Measurements from ENCODE around the gene GRID2IP.
A peak's percentile ranks its signal among the peaks of the same experiment; 100 is the strongest.
"Not testable (repeated sequence)": the region's sequence is repeated elsewhere in the genome, so short reads cannot be mapped to it uniquely, and the experiment has no call there.

Gene GRID2IP

DNA sequence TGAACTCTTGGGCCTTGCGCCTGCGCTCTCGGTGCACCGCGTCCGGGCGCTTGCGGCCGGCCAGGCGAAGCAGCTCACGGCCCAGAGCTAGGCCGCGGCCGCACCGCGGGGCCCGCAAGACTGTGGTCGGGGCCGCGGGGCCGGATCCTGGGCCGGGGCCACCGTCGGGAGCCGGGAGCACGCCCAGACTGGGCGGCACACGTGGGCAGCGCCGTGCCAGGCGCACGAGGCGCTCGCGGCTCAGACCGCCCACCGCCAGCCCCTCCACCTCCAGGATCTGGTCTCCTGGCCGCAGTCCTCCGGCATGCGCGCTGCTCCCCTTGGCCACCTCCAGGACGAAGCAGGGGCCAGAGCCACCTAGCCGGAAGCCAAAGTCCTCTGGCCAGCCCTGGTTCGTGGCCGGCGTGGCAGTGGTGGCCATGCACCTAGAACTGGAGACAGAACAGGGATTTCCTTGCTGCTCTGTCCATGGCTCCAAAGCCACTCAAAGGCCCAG lies at the start of gene GRID2IP:
Gene GRID2IP, minus strand, starts transcription at position 446 of the 496 bp plus-strand sequence. Its CDS starts 25 bp downstream, at position 421.
- DNase-seq, result no peak

DNA sequence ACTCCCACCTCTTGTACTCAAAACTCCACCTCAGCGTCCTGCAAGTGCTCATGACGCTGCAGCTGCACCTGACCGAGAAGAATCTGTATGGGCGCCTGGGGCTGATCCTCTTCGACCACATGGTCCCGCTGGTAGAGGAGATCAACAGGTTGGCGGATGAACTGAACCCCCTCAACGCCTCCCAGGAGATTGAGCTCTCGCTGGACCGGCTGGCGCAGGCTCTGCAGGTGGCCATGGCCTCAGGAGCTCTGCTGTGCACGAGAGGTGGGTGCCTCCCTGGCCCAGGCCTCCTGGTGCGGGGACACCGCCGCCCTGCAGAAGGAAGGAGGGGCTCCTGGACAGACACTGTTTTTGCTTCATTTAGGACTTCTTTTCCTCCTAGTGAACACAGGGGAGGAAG lies 48.8 kb upstream of the GRID2IP start:
- no peak for DNase-seq

DNA sequence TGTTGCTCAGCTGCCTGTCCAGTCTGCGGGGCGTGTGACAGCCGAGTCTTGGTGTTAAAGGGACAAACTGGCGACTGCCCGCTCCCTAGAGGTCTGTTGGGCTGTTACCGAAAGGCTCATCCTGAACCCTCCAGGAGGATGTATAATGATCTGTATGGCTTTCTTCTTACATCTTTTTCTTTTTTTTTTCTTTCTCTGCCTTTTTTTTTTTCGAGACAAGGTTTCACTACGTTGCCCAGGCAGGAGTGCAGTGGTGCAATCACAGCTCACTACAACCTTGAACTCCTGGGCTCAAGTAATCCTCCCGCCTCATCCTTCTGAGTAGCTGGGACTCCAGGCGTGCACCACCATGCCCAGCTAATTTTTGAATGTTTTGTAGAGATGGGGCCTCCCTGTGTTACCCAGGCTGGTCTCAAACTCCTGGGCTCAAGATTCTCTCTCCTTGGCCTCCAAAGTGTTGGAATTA lies 39.4 kb upstream of the GRID2IP start:
- DNase-seq, result peak in 1 of 2 experiments; percentile 59

DNA sequence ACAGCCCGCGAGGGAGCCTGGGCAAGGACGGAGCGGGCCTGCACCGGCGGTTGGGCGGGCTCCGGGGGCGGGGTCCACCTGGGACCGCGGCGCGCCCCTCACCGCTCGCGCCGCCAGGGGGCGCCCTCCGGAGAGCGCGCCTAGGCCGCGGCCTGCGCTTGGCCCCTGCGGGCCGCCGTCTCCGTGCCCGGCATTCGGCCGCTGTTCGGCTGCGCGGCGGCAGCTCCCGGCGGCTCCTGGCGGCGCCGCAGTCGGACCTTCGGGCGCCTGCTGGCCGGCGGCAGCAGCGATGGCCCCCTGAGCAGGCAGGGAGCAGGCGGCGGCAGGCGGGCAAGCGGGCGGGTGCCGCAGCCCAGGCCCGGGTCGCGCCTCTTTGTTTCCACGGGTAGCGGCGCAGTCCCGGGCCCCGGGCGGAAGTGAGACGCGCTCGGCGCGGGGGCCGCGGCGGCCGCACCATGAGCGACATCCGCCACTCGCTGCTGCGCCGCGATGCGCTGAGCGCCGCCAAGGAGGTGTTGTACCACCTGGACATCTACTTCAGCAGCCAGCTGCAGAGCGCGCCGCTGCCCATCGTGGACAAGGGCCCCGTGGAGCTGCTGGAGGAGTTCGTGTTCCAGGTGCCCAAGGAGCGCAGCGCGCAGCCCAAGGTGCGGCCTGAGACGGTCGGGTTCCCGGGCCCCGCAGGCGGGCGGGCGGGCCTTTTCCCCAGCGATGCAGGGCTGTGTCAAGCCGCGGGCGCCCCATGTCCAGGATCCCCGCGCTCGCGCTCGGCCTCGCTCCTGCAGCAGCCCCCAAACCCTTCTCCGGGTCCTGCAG lies 38.8 kb upstream of the GRID2IP start, which contains the start of gene INTS15:
Gene INTS15, plus strand, starts transcription at position 193 of the 816 bp plus-strand sequence. Its CDS starts 263 bp downstream, at position 456.
- DNase-seq, result peak; percentile 57 to 79

DNA sequence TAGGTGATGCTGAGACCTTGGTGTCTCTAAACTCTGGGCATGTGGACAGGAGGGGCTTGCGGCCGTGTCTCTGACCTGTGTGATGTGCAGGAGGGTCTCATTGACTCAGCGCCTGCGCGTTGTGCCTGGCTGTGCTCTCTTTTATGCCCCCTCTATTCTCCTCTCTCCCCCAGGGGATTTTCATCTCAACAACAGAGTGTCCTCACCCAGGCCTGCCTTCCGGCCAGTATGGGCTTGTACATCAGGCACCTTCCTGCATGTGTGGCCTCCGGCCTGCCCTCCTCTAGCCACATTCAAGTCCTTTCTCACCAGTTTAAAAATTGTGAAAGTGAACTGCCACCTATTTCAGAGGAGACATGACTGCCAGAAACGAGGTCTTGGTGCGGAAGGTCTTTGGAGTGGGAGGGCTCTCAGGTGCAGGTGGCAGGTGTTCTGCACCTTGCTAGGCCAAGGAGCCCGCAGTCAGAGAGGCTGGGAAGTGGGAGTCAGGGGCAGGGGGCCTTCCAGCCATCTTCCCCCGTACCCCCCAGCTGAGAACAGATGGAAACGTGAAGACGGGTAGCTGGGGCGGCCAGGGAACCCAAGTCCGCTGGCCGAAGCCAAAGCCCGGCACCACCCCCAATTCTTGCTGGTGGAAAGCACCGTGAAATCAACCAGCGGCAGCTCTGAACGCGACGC lies 38.0 kb upstream of the GRID2IP start:
- no peak for DNase-seq

DNA sequence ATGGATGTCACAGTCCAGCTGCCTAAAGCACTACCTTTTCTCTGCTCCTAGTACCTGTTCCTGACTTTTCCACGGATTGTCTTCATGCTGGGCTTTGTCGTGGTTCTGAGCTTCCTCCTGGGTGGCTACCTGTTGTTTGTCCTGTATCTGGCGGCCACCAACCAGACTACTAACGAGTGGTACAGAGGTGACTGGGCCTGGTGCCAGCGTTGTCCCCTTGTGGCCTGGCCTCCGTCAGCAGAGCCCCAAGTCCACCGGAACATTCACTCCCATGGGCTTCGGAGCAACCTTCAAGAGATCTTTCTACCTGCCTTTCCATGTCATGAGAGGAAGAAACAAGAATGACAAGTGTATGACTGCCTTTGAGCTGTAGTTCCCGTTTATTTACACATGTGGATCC lies 37.3 kb upstream of the GRID2IP start:
- DNase-seq, result no peak

DNA sequence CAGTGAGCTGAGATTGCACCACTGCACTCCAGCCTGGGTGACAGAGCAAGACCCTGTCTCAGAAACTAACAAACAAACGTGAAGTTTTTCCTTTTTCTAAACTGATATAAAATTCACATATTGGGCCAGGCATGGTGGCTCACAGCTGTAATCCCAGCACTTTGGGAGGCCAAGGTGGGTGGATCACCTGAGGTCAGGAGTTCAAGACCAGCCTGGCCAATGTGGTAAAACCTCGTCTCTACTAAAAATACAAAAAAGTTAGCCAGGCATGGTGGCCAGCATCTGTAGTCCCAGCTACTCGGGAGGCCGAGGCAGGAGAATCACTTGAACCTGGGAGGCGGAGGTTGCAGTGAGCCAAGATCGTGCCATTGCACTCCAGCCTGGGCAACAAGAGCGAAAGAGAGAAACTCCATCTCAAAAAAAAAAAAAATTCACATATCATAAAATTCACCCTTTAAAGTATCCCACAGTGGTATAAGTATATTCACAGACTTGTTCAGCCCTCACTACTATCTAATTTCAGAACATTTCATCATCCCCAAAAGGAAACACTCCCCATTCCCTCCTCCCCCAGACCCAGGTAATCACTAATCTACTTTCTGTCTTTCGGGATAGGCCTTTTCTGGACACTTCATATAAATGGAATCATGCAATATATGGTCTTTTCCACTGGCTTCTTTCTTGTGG lies 34.6 kb upstream of the GRID2IP start:
- not testable (repeated sequence) for DNase-seq

DNA sequence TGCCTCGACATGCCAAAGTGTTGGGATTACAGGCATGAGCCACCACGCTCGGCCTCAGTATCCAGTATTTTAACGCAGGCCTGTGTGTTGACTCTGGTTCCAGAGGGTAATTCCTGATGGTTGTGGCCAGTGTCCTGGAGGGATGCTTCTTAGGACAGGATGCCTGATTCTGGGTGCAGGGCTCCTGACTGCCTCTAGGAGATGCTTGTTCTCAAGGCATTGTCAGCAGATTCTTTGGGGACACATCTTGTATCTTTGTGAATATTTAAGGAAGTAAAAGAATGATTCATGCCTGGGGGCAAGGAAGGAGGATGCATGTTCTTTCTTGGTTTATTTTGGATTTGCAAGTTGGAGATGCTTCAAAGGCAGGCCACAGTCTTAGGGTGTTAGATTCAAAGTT lies 28.2 kb upstream of the GRID2IP start:
- peak in 1 of 2 experiments; percentile 37 for DNase-seq

DNA sequence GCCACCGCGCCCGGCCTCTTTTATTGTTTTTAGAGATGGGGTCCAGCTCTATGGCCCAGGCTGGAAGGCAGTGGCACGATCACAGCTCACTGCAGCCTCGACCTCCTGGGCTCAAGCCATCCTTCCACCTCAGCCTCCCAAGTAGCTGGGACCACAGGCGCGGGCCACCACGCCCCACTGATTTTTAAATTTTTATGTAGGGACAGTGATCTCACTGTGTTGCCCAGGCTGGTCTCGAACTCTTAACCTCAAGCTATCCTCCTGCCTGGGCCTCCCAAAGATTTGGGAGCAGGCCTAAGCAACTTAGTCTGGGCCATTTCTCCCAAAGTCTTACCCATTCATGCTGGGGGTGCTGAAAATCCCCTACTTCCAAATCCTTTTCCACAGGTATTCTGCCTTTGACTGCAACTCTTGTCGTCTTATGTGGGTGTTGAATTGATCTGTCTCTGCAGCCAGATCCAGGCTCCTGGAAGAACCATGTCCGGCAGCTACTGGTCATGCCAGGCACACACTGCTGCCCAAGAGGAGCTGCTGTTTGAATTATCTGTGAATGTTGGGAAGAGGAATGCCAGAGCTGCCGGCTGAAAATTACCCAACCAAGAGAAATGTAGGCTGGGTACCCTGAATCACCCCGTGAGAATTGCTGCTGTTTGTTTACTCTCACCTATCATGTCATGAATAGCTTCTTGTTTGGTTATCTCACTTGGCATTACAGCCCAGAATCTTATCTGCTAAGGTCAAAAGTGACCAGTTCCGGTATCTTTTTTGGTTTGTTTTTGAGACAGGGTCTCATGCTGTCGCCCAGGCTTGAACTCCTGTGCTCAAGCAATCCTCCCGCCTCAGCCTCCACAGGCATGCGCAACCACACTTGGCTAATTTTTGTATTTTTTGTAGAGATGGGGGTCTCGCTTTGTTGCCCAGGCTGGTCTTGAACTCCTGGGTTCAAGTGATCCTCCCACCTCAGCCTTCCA lies 27.1 kb upstream of the GRID2IP start:
- no peak for DNase-seq

DNA sequence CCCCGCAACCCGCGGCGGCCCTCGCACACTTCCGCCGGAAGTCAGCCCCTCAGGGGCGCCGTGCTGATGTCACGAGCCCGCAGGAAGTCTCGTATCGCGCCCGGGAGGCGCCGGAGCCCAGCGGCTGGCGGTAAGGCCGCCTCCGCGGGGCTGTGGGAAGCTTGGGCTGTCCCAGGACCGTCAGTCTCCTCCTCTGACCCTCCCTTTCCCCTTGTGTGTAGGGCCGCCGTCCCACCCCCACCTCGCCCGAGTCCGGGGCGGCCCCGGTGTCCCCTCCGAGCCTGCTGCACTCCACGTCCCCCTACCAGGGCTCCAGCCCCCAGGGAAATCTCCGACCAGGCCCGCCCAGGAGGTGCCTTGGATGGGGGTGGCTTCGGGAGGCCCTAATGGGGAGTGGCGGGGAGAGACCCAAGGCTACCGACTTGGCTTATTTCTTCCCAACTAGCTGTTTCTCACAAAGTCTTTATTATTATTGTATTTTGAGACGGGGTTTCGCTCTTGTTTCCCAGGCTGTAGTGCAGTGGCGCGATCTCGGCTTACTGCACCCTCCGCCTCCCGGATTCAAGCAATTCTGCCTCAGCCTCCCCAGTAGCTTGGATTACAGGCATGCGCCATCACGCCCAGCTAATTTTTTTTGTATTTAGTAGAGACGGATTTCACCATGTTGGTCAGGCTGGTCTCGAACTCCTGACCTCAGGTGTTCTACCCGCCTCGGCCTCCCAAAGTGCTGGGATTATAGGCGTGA lies 26.3 kb upstream of the GRID2IP start, which contains the start of gene ZDHHC4:
Gene ZDHHC4, plus strand, starts transcription at position 86 of the 745 bp plus-strand sequence. CDS start 3,108 bp downstream, outside the sequence.
- peak; percentile 82 to 90 for DNase-seq

DNA sequence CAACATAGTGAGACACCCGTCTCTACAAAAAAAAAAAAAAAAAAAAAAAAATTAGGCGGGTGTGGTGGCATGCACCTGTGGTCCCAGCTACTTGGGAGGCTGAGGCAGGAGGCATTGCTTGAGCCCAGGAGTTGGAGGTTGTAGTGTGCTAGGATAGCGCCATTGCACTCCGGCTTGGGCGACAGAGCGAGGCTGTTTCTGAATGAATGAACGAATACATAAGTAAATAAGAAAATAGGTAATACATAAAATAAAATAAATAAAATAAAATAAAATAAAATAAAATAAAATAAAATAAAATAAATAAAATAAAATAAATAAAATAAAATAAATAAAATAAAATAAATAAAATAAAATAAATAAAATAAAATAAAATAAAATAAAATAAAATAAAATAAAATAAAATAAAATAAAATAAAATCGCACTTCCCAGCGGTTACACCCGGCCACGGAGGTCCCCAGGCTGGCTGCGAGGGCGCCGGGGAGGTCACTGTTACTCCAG lies 25.7 kb upstream of the GRID2IP start:
- DNase-seq, result not testable (repeated sequence)

DNA sequence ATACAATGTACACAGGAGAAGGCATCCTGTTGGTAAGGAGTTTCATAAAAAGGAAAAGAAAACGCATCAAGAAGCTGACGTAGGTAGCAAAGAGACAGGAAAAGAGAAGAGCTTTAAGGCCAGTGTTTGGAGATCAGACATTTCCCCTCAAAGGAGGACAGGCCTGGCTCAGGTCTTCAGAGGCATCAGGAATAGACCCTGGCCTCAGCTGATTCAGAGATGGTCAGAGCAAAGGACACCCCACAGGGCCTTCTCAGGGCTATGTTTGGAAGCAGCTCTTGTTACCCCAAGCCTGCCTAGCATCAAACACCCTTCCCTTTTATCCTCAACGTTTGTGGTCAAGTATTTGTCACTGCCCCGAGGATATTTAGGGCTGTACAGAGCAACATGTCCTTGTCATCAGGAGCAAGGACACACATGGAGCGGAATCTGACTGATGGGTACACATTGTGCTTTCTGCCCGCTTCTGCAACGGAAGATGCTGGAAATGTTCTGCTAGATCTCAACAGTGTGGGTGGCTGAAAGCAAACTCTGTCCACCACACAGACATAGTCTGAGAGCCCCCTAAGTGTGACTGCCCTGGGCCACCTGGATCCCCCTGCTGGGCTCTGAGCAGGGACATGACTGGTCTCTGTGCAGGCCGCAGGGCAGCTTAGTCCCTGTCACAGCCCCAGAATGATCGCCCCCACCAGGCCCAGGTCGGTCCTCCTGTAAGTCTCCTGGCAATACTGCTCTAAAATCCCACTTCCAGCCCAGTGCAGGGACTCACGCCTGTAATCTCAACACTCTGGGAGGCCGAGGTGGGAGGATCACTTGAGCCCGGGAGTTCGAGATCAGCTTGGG lies 25.0 kb upstream of the GRID2IP start:
- DNase-seq, result no peak

DNA sequence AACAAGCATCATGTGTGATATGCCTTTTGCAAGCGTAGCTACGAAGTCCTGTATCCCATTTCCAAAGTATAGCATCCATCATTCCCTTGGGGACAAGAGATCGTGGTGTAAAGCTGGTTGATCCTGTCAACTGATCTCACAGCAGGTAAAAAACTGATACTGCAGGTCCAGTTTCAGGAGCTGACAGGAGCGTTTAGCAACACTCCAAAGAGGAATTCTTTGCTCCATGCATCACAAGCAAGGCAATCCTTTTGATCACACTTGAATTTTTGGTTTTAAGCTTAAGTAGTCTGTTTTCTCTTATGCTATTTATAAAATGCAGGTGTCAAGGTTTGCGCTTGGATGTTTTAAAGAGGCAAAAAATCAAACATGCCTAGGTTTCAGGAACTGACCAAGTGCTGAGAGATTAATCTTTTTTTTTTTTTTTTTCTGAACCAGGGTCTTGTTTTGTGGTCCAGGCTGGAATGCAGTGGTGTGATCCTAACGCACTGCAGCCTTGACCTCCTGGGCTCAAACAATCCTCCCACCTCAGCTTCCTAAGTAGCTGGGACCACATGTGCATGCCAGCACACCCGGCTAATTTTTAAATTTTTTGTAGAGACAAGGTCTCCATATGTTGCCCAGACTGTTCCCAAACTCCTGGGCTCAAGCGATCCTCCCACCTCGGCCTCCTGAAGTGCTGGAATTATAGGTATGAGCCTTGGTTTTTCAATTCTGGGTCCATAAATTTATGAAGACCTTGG lies 24.2 kb upstream of the GRID2IP start:
- no peak for DNase-seq

DNA sequence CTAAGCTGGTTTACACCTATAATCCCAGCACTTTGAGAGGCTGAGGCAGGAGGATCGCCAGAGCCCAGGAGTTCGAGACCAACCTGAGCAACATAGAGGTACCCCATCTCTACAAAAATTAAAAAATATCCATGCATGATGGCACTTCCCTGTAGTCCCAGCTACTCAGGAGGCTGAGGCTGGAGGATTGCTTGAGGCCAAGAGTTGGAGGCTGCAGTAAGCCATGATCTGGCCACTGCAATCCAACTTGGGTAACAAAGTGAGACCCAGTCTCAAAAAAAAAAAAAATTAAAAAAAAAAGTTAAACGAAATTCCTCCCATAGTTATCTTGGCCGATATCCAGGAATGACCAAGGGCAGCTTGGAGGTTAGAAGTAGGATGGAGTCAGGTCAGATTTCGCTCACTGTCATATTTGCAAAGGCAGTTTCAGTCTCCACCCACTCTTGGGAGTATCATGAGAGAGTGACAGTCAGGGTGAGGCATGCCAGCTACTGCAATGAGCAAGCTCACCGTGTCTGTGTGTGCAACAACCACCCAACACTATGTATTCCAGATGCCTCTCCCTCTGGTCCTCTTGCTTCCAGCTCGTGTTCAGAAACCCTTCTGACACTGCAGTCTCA lies 20.0 kb upstream of the GRID2IP start:
- no peak for DNase-seq

DNA sequence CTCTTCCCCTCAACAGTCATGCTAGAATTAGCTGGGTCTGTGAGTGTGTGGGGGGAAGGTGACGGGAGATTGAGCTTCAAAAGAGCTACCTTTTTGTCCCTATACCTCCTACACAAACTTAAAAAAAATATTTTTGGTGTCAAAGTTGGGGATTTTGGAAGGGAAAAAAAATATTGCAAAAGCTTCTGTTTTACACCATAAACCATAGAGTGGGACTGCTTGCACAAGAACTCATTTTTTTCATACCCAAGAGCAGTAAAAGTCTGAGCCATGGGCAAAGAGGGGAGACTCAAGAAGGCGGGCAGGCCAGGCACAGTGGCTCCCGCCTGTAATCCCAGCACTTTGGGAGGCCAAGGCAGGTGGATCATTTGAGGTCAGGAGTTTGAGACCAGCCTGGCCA lies 16.6 kb upstream of the GRID2IP start:
- DNase-seq, result no peak

DNA sequence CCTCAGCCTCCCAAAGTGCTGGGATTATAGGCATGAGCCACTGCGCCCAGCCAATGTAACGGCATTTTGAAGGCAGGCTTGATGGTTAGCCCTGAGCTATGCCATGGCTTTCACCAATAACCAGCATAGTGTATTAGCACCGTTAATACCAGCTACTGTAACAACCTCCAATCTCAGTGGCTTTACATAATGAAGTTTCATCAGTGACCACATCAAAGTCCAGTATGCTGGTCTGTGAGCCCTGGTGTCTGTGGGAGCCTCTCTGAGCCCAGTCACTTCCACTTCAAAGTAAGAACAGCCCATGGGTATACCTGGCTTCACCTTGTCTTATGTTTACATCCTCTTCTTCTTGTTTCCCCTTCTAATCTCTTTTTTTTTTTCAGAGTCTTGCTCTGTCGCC lies 14.4 kb upstream of the GRID2IP start:
- DNase-seq, result no peak

DNA sequence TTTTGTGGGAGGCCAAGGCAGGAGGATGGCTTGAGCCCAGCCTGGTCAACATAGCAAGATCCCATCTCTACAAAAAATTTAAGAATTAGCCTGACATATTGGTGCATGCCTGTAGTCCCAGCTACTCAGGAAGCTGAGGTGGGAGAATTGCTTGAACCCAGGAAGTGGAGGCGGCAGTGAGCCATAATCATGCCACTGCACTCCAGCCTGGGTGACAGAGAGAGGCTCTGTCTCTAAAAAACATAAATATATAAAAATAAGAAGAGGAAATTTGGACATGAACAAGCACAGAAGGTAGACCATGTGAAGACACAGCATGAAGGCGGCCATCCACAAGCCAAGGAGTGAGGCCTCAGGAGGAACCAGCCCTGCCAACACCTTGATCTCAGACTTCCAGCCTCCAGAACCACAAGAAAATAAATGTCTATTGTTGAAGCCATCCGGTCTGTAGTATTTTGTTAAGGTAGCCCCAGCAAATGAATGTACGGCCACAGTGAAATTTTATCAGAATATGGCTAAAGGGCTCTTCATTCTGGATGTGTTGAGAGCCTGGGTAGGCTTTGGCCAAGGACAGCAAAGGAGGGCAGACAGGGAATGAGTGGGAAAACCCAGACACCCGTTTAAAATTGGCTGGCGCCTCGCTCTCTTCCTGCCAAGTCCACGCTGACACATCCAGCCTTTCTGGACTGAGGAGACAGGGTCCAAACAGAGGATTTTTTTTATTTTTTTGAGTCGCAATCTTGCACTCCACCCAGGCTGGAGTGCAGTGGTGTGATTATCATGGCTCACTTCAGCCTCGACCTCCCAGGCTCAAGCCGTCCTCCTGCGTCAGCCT lies 12.9 kb upstream of the GRID2IP start:
- no peak for DNase-seq

DNA sequence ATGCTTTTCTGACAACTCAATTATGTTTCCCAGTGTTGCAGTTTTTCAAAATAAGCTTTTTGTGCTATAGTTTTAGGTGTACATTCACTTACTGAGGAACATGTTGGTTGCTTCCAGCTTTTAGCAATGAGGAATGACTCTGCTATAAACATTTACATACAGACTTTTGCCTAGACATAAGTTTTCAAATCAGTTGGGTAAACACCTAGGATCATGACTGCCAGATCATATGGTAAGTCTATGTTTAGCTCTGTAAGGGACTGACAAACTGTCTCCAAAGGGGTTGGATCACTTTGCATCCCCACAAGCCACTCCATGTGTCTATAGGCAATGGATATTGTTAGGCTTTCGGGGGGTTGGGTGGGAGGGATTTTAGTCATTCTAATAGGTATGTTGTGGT lies 10.8 kb upstream of the GRID2IP start:
- DNase-seq, result no peak

All from SW 1271 (cell line).